HCT116 (cell line): ENCODE data around the gene MTFP1. TPM values are rescaled to one million over a fixed set of nuclear protein-coding genes. Genes with fewer than 3 reads are reported as not detected.

Experiments used
- ATAC-seq: fragments of 200-7000 bp; cut with Tn5 transposase; 2 replicates; pipeline ENCODE4 v1.9.1; 2020; ENCODE audit warnings: mild to moderate bottlenecking, moderate library complexity
- BruUV-seq: library from RNA; stranded (reverse); fragments of 400-500 nt; replicated peaks from 2 replicates; lab custom pipeline; 2021; lab: Mats Ljungman, UMichigan
- CTCF ChIA-PET: fragments of 300-600 bp; sonication (Branson Sonifier 250); formaldehyde crosslinking; loops from one replicate; lab custom pipeline; 2021; ENCODE audit warnings: antibody characterized with exemption; lab: Charles Lee
- POLR2A ChIA-PET: fragments of 300-600, 350-600 bp; sonication (Branson Sonifier 250); formaldehyde crosslinking; loops from one replicate; lab custom pipeline; 2021; ENCODE audit warnings: antibody characterized with exemption; lab: Charles Lee
- RAD21 ChIA-PET, 2 experiments: fragments of 300-600 bp; sonication (Branson Sonifier 250); formaldehyde crosslinking; loops; one replicate each; lab custom pipeline; 2023; ENCODE audit warnings: low total read pairs in 2 of 2; ENCODE audit not compliant: uncharacterized antibody in 2 of 2, unreplicated experiment in 2 of 2, low non-redundant PET in 1 of 2; lab: Charles Lee
- DNase-seq: peaks from one replicate; pipeline ENCODE4 v3.0.0-alpha.2; 2010; ENCODE audit warnings: low read depth, low spot score
- H2AFZ ChIP-seq: fragments of 200-600 bp; shearing (Covaris generic), sonication (generic); 2 replicates; pipeline ENCODE4 v1.6.1; 2017; ENCODE audit warnings: low read depth, mixed run types, mixed read lengths, antibody characterized with exemption, low read length; ENCODE audit not compliant: poor library complexity, severe bottlenecking
- H3K27ac ChIP-seq: 2 replicates; pipeline ENCODE4 v1.5.1; 2012; ENCODE audit warnings: low read depth, low read length
- H3K27me3 ChIP-seq: fragments of 200-600 bp; sonication (generic); 2 replicates; pipeline ENCODE4 v1.6.1; 2016; ENCODE audit warnings: mixed run types, low read length, mixed read lengths; ENCODE audit not compliant: insufficient read depth
- H3K36me3 ChIP-seq, 2 experiments: fragments of 200-500 bp in 1 of 2; fragments of 200-600 bp in 1 of 2; sonication (Bioruptor generic) in 1 of 2; sonication (generic) in 1 of 2; 2 replicates each; pipeline versions ENCODE4 v1.5.1 to v1.6.1; 2014 to 2016; ENCODE audit warnings: low read length in 2 of 2, inconsistent platforms in 1 of 2, mixed read lengths in 1 of 2, mixed run types in 1 of 2; ENCODE audit not compliant: insufficient read depth in 2 of 2, control insufficient read depth in 1 of 2
- H3K4me1 ChIP-seq, 2 experiments: fragments of 200-600 bp in 1 of 2; sonication (generic) in 1 of 2; 2 replicates each; pipeline versions ENCODE4 v1.5.1 to v1.6.1; 2012 to 2017; ENCODE audit warnings: low read length in 2 of 2, inconsistent platforms in 1 of 2, mild to moderate bottlenecking in 1 of 2, mixed read lengths in 1 of 2, mixed run types in 1 of 2, moderate library complexity in 1 of 2; ENCODE audit not compliant: insufficient read depth in 2 of 2, control insufficient read depth in 1 of 2
- H3K4me2 ChIP-seq: fragments of 200-600 bp; sonication (generic); 2 replicates; pipeline ENCODE4 v1.6.1; 2017; ENCODE audit warnings: mixed run types, low read length, mixed read lengths
- H3K4me3 ChIP-seq, 2 experiments: fragments of 200-600 bp in 1 of 2; sonication (generic) in 1 of 2; replicated peaks in 1 of 2; 2 replicates each; pipeline ENCODE4 v1.5.1; 2011 to 2016; ENCODE audit warnings: low read length in 2 of 2, control low read depth in 1 of 2, low read depth in 1 of 2, mild to moderate bottlenecking in 1 of 2, mixed read lengths in 1 of 2, mixed run types in 1 of 2
- H3K79me2 ChIP-seq: fragments of 200-600 bp; sonication (generic); 2 replicates; pipeline ENCODE4 v1.6.1; 2017; ENCODE audit warnings: mild to moderate bottlenecking, mixed run types, low read length, moderate library complexity, mixed read lengths; ENCODE audit not compliant: insufficient read depth
- H3K9ac ChIP-seq: fragments of 200-600 bp; sonication (generic); 2 replicates; pipeline ENCODE4 v1.6.1; 2016; ENCODE audit warnings: low read length, mixed read lengths
- H3K9me2 ChIP-seq: fragments of 200-600 bp; sonication (generic), shearing (Covaris generic); 2 replicates; pipeline ENCODE4 v1.6.1; 2017; ENCODE audit warnings: mixed run types, mild to moderate bottlenecking, moderate library complexity; ENCODE audit not compliant: insufficient read depth
- H3K9me3 ChIP-seq, 2 experiments: fragments of 200-500 bp in 1 of 2; fragments of 200-600 bp in 1 of 2; sonication (Bioruptor generic) in 1 of 2; sonication (generic) in 1 of 2; 2 replicates each; pipeline ENCODE4 v1.6.1; 2014 to 2017; ENCODE audit warnings: low read length in 2 of 2, mixed read lengths in 2 of 2, inconsistent platforms in 1 of 2, low read depth in 1 of 2, mild to moderate bottlenecking in 1 of 2, mixed run types in 1 of 2, moderate library complexity in 1 of 2; ENCODE audit not compliant: control insufficient read depth in 1 of 2, insufficient read depth in 1 of 2
- H4K20me1 ChIP-seq: fragments of 200-600 bp; sonication (generic), shearing (Covaris generic); 2 replicates; pipeline ENCODE4 v1.6.1; 2017; ENCODE audit warnings: mixed run types, mild to moderate bottlenecking, moderate library complexity; ENCODE audit not compliant: insufficient read depth
- ATF3 ChIP-seq: IDR thresholded peaks from 2 replicates; pipeline ENCODE4 v1.6.1; 2012
- EZH2phosphoT487 ChIP-seq: fragments of 200-600 bp; IDR thresholded peaks from 2 replicates; pipeline ENCODE4 v1.6.1; 2018; ENCODE audit warnings: antibody characterized with exemption, borderline replicate concordance
- JUND ChIP-seq: IDR thresholded peaks from 2 replicates; pipeline ENCODE4 v1.6.1; 2012
- SP1 ChIP-seq: IDR thresholded peaks from 2 replicates; pipeline ENCODE4 v1.6.1; 2012; ENCODE audit warnings: low read depth
- SRF ChIP-seq: IDR thresholded peaks from 2 replicates; pipeline ENCODE4 v1.6.1; 2012; ENCODE audit warnings: low read depth
- ZFX ChIP-seq: fragments of 450-650 bp; IDR thresholded peaks from 2 replicates; pipeline ENCODE4 v1.6.1; 2017
- intact Hi-C: fragments of 100-400 bp; cut with micrococcal nuclease; formaldehyde crosslinking; loops from 2 replicates; pipeline ENCODE4 v1.10.0; 2022
- total RNA-seq: library from RNA; stranded (reverse); gene quantifications from one replicate; pipeline ENCODE4 v1.2.1, GENCODE V29; 2021; ENCODE audit not compliant: unreplicated experiment
- TF ChIP-seq, protein P1 (sequence below): IDR thresholded peaks from 2 replicates; pipeline ENCODE4 v1.6.1; 2012; ENCODE audit warnings: low read depth

MTFP1 gene
- total RNA-seq, 1 experiment from 2014 or later: 36.1 TPM

DNA sequence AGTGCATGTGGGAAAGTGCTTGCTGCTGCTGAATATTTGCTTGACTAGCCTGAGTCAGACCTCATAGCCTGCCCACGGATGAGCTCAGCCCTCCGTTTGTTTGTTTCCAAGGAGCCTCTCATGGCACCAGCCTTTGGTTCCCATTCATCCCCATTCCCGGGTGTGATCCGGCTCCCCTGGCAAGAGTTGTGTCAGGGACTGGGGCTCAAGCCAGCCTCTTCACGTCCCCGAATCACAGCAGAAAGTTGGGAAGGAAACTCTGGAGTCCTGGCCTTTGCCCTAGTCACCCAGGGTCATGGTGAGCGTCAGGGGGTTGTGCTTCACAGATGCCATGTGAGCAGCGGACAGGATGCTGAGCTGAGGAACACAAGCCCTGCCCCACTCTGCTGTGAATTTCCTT, 32.4 kb downstream of the MTFP1 start:
- Histone ChIP-seq H3K9me3 (no peaks in the 10 kb centered on the region), H3K79me2 (no peaks in the 10 kb centered on the region), H3K9me2 (no peaks in the 10 kb centered on the region), H2AFZ (no peak overlapping the region), H3K4me3 (no peak overlapping the region), H3K27ac (no peak overlapping the region), H4K20me1 (no peaks in the 10 kb centered on the region), H3K36me3 (no peaks in the 10 kb centered on the region), H3K27me3 (no peaks in the 10 kb centered on the region), H3K4me1 (no peaks in the 10 kb centered on the region), H3K4me2 (no peak overlapping the region), H3K9ac (no peak overlapping the region)
- TF ChIP-seq EZH2phosphoT487 (no peak), ZFX (no peak), SRF (no peak), JUND (no peak), SP1 (no peak)
- BruUV-seq: no TSS peak
- DNase-seq: no peak
- no peak for ATAC-seq
- ChIA-PET CTCF (interaction anchor here (1.3 kb wide), 1 partner anchor 13 kb away, joined by 3 read pairs; no protein-coding TSS in a partner anchor), POLR2A (no interaction called here), RAD21 (no interaction called here)
- intact Hi-C loops: no loop called here

DNA sequence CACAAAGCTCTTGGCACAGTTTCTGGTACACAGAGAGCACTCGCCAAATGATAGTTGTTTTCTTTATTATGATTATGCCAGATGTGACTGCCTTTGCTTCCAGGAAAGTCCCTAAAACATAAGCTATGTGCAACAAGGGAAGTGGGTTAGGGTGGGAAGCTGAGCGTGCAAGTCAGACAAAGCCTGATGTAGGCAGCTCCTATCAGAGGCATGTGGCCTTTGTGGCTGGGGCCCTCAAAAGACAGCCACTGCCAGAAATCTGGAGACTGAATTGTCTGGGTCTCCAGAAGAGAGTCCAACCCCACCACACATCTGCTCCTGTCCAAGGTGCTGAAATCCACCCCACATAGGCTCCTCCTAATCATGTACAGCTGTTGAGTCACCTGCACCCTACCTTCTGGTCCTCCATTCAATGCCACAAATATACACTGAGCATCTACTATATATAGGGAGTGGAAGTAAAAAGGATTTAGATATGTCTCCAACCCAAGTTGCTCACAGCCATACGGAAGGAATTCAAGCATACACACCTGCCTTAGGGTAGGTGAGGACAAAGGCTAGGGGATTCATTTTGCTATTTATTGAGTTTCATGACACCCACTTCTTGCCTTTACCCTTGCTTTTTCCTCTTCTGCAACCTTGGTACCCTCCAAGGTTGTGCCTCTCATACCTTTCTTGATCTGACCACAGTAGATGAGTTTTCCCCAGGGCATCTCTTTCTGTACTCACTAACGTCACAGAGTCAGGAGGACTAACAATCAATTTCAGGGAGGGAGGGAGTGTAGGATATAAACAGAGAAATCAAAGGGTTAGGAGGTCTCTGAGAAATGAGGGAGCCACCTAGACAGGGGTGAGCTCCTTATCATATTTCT, 33.8 kb downstream of the MTFP1 start:
- no peak overlapping the region for H3K27ac ChIP-seq
- RAD21 ChIA-PET: no interaction called here
- TF ChIP-seq, protein P1, sequence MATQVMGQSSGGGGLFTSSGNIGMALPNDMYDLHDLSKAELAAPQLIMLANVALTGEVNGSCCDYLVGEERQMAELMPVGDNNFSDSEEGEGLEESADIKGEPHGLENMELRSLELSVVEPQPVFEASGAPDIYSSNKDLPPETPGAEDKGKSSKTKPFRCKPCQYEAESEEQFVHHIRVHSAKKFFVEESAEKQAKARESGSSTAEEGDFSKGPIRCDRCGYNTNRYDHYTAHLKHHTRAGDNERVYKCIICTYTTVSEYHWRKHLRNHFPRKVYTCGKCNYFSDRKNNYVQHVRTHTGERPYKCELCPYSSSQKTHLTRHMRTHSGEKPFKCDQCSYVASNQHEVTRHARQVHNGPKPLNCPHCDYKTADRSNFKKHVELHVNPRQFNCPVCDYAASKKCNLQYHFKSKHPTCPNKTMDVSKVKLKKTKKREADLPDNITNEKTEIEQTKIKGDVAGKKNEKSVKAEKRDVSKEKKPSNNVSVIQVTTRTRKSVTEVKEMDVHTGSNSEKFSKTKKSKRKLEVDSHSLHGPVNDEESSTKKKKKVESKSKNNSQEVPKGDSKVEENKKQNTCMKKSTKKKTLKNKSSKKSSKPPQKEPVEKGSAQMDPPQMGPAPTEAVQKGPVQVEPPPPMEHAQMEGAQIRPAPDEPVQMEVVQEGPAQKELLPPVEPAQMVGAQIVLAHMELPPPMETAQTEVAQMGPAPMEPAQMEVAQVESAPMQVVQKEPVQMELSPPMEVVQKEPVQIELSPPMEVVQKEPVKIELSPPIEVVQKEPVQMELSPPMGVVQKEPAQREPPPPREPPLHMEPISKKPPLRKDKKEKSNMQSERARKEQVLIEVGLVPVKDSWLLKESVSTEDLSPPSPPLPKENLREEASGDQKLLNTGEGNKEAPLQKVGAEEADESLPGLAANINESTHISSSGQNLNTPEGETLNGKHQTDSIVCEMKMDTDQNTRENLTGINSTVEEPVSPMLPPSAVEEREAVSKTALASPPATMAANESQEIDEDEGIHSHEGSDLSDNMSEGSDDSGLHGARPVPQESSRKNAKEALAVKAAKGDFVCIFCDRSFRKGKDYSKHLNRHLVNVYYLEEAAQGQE: peak; percentile 75
- no peak for TF ChIP-seq ATF3
- no peaks in the 10 kb centered on the region for H3K9me3 ChIP-seq
- CTCF ChIA-PET: no interaction called here
- H3K9ac ChIP-seq: no peak overlapping the region
- intact Hi-C loops: no loop called here
- H3K4me2 ChIP-seq: no peak overlapping the region
- BruUV-seq: no TSS peak
- H3K79me2 ChIP-seq: no peaks in the 10 kb centered on the region
- no peak overlapping the region for H2AFZ ChIP-seq
- no peaks in the 10 kb centered on the region for H3K36me3 ChIP-seq
- no peak overlapping the region for H3K4me3 ChIP-seq
- no peaks in the 10 kb centered on the region for H3K4me1 ChIP-seq
- H3K27me3 ChIP-seq: no peaks in the 10 kb centered on the region
- POLR2A ChIA-PET: no interaction called here
- no peaks in the 10 kb centered on the region for H4K20me1 ChIP-seq
- ATAC-seq (no peak), DNase-seq (no peak)
- no peaks in the 10 kb centered on the region for H3K9me2 ChIP-seq
